A549 (cell line): ENCODE data around the gene CHML. TPM values are rescaled to one million over a fixed set of nuclear protein-coding genes. Genes with fewer than 3 reads are reported as not detected.
A peak's percentile ranks its signal among the peaks of the same experiment; 100 is the strongest.

Experiments used
- ATAC-seq, 2 experiments: fragments of 200-7000 bp in 1 of 2; fragments of >200 bp in 1 of 2; cut with Nextera tagmentation in 1 of 2; cut with Tn5 transposase in 1 of 2; 3 replicates each; pipeline versions ENCODE4 v1.8.0 to v1.9.1; 2018 to 2020; ENCODE audit warnings: mild to moderate bottlenecking in 1 of 2, moderate library complexity in 1 of 2
- CTCF ChIA-PET: fragments of 300-600 bp; sonication (Branson Sonifier 250); formaldehyde crosslinking; extraction: SDS; loops from one replicate; lab custom pipeline; 2021; ENCODE audit warnings: antibody characterized with exemption, inconsistent platforms; lab: Yijun Ruan, JAX
- POLR2A ChIA-PET: fragments of 350-600 bp; formaldehyde crosslinking; extraction: SDS; loops from one replicate; lab custom pipeline; 2021; ENCODE audit warnings: antibody characterized with exemption, inconsistent platforms; lab: Yijun Ruan, JAX
- DNase-seq, 2 experiments: peaks; one replicate each; pipeline versions ENCODE4 v3.0.0 to v3.0.0-alpha.2; 2011 to 2016; ENCODE audit warnings: low read depth in 1 of 2, low spot score in 1 of 2
- FAIRE-seq: peaks from 2 replicates; lab custom pipeline; 2011; peaks lifted over from hg19 to GRCh38; lab: Jason Lieb, UNC
- H3K27ac ChIP-seq, 2 experiments: fragments of >200 bp; sonication (Bioruptor Twin); formaldehyde crosslinking; 3 replicates each; pipeline ENCODE4 v1.5.1; 2016 to 2017
- H3K4me1 ChIP-seq: fragments of >200 bp; sonication (Bioruptor Twin); formaldehyde crosslinking; 3 replicates; pipeline ENCODE4 v1.6.1; 2016
- H3K4me2 ChIP-seq: fragments of >200 bp; sonication (Bioruptor Twin); formaldehyde crosslinking; 3 replicates; pipeline ENCODE4 v1.6.1; 2016
- H3K4me3 ChIP-seq: fragments of >200 bp; sonication (Bioruptor Twin); formaldehyde crosslinking; 3 replicates; pipeline ENCODE4 v1.5.1; 2016
- H3K9me3 ChIP-seq: fragments of >200 bp; sonication (Bioruptor Twin); formaldehyde crosslinking; 3 replicates; pipeline ENCODE4 v1.6.1; 2016
- BCL3 ChIP-seq: fragments of >200 bp; sonication (Bioruptor Twin); formaldehyde crosslinking; IDR thresholded peaks from 3 replicates; pipeline ENCODE4 v1.6.1; 2016
- CHD2 ChIP-seq: fragments of 150-350 bp; IDR thresholded peaks from 2 replicates; pipeline ENCODE4 v1.6.1; 2014; ENCODE audit warnings: low read length; ENCODE audit not compliant: partially characterized antibody
- EHF ChIP-seq: fragments of 250-450 bp; sonication (Bioruptor Pico); IDR thresholded peaks from 2 replicates; pipeline ENCODE4 v1.5.0; 2020; ENCODE audit warnings: mild to moderate bottlenecking
- EHMT2 ChIP-seq: fragments of 200-600 bp; sonication (generic); IDR thresholded peaks from 2 replicates; pipeline ENCODE4 v1.6.1; 2016; ENCODE audit warnings: antibody characterized with exemption, low read depth, mild to moderate bottlenecking, moderate library complexity
- ELK1 ChIP-seq: fragments of 150-350 bp; IDR thresholded peaks from 2 replicates; pipeline ENCODE4 v1.6.1; 2014; ENCODE audit warnings: low read depth, mild to moderate bottlenecking, low read length
- FOSB ChIP-seq: fragments of 250-450 bp; sonication (Bioruptor Pico); IDR thresholded peaks from 2 replicates; pipeline ENCODE4 v1.5.0; 2020; ENCODE audit warnings: mild to moderate bottlenecking, moderate library complexity
- FOXS1 ChIP-seq: fragments of 250-450 bp; sonication (Bioruptor Pico); IDR thresholded peaks from 2 replicates; pipeline ENCODE4 v1.5.0; 2020; ENCODE audit warnings: mild to moderate bottlenecking, moderate library complexity
- GATA3 ChIP-seq: IDR thresholded peaks from 2 replicates; pipeline ENCODE4 v1.6.1; 2012; ENCODE audit warnings: borderline replicate concordance
- HES2 ChIP-seq: fragments of >200 bp; sonication (Bioruptor Twin); formaldehyde crosslinking; IDR thresholded peaks from 2 replicates; pipeline ENCODE4 v1.6.1; 2016
- HMGXB4 ChIP-seq: fragments of 250-450 bp; sonication (Bioruptor Pico); IDR thresholded peaks from 2 replicates; pipeline ENCODE4 v1.5.0; 2021; ENCODE audit warnings: mild to moderate bottlenecking, moderate library complexity, borderline replicate concordance
- HOXA7 ChIP-seq: fragments of 250-450 bp; sonication (Bioruptor Pico); IDR thresholded peaks from 2 replicates; pipeline ENCODE4 v1.5.0; 2020; ENCODE audit warnings: mild to moderate bottlenecking, moderate library complexity
- HOXB13 ChIP-seq: fragments of 250-450 bp; sonication (Bioruptor Pico); IDR thresholded peaks from 2 replicates; pipeline ENCODE4 v1.5.0; 2020; ENCODE audit warnings: low read depth, mild to moderate bottlenecking, moderate library complexity
- HOXB5 ChIP-seq: fragments of 250-450 bp; sonication (Bioruptor Pico); IDR thresholded peaks from 2 replicates; pipeline ENCODE4 v1.5.0; 2020; ENCODE audit warnings: mild to moderate bottlenecking, moderate library complexity
- JUN ChIP-seq, 2 experiments: fragments of >200 bp; sonication (Bioruptor Twin); formaldehyde crosslinking; IDR thresholded peaks; 2 replicates in 1 of 2; 3 replicates in 1 of 2; pipeline ENCODE4 v1.6.1; 2016 to 2017
- JUNB ChIP-seq: fragments of >200 bp; sonication (Bioruptor Twin); formaldehyde crosslinking; IDR thresholded peaks from 2 replicates; pipeline ENCODE4 v1.6.1; 2016
- MYC ChIP-seq: IDR thresholded peaks from 2 replicates; pipeline ENCODE4 v1.6.1; 2012; ENCODE audit warnings: mild to moderate bottlenecking, inconsistent platforms, low read length, improper control_type of control experiment, borderline replicate concordance
- PBX3 ChIP-seq: IDR thresholded peaks from 2 replicates; pipeline ENCODE4 v1.6.1; 2012
- PHF8 ChIP-seq: fragments of 200-600 bp; sonication (generic); IDR thresholded peaks from 2 replicates; pipeline ENCODE4 v1.6.1; 2016; ENCODE audit warnings: low read depth, mild to moderate bottlenecking, antibody characterized with exemption, moderate library complexity, borderline replicate concordance
- POLR2A ChIP-seq: IDR thresholded peaks from 2 replicates; pipeline ENCODE4 v1.6.1; 2012; ENCODE audit warnings: mild to moderate bottlenecking, low read length
- SMC3 ChIP-seq: fragments of >200 bp; sonication (Bioruptor Twin); formaldehyde crosslinking; IDR thresholded peaks from 3 replicates; pipeline ENCODE4 v1.6.1; 2018; ENCODE audit warnings: inconsistent platforms
- TFCP2L1 ChIP-seq: fragments of 250-450 bp; sonication (Bioruptor Pico); IDR thresholded peaks from 2 replicates; pipeline ENCODE4 v1.5.0; 2021; ENCODE audit warnings: mild to moderate bottlenecking
- TP53 ChIP-seq: fragments of 250-450 bp; sonication (Bioruptor Pico); IDR thresholded peaks from 2 replicates; pipeline ENCODE4 v1.5.0; 2021; ENCODE audit warnings: mild to moderate bottlenecking, moderate library complexity
- ZNF302 ChIP-seq: fragments of 250-450 bp; sonication (Bioruptor Pico); IDR thresholded peaks from 2 replicates; pipeline ENCODE4 v1.9.0; 2021; ENCODE audit warnings: inconsistent platforms, mild to moderate bottlenecking, moderate library complexity
- WGBS: methylation state at CpG from one replicate; pipeline ENCODE4 v1.1.6; 2017; ENCODE audit errors: missing lambda C conversion rate; 5-methylcytosine and 5-hydroxymethylcytosine counted together
- polyA minus RNA-seq: library from RNA; depleted of rRNA, polyadenylated mRNA; stranded (reverse); fragments of >200 nt; gene quantifications from 2 replicates; pipeline ENCODE4 v1.2.3, GENCODE V29; 2011; rRNA and poly(A)+ RNA removed
- polyA plus RNA-seq, 4 experiments: library from polyadenylated mRNA; depleted of rRNA in 3 of 4; stranded (reverse); fragments of >200 nt; fragmentation: RNase III in 1 of 4; extraction: RNeasy Plus Mini Kit Qiagen cat#74134 plus additional on column Dnase treatment in 1 of 4; gene quantifications; 2 replicates in 3 of 4; 3 replicates in 1 of 4; pipeline ENCODE4 v1.2.3, GENCODE V29; 2011 to 2017
- TF ChIP-seq, protein P1 (sequence below): IDR thresholded peaks from 2 replicates; pipeline ENCODE4 v1.6.1; 2012; ENCODE audit warnings: low read depth, borderline replicate concordance
- TF ChIP-seq, protein P2 (sequence below): fragments of 250-450 bp; sonication (Bioruptor Pico); IDR thresholded peaks from 2 replicates; pipeline ENCODE4 v1.5.0; 2020; ENCODE audit warnings: low read depth, mild to moderate bottlenecking, moderate library complexity
- TF ChIP-seq, protein P3 (sequence below): IDR thresholded peaks from 2 replicates; pipeline ENCODE4 v1.6.1; 2012

The CHML gene, protein sequence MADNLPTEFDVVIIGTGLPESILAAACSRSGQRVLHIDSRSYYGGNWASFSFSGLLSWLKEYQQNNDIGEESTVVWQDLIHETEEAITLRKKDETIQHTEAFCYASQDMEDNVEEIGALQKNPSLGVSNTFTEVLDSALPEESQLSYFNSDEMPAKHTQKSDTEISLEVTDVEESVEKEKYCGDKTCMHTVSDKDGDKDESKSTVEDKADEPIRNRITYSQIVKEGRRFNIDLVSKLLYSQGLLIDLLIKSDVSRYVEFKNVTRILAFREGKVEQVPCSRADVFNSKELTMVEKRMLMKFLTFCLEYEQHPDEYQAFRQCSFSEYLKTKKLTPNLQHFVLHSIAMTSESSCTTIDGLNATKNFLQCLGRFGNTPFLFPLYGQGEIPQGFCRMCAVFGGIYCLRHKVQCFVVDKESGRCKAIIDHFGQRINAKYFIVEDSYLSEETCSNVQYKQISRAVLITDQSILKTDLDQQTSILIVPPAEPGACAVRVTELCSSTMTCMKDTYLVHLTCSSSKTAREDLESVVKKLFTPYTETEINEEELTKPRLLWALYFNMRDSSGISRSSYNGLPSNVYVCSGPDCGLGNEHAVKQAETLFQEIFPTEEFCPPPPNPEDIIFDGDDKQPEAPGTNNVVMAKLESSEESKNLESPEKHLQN
- polyA plus RNA-seq (2011; rRNA removed) (12.5 and 15.2 TPM in 2 replicates), polyA plus RNA-seq (2017; fragmentation: RNase III; extraction: RNeasy Plus Mini Kit Qiagen cat#74134 plus additional on column Dnase treatment) (8.8 to 12.6 TPM (median 10.2 TPM) in 3 replicates), polyA minus RNA-seq (33.7 and 40.7 TPM in 2 replicates)
- 4.0 and 6.5 TPM in 2 replicates for polyA plus RNA-seq (2012; cell fraction: cytosol; rRNA removed)
- polyA plus RNA-seq (2012; cell fraction: nucleus; rRNA removed), result 6.5 and 7.5 TPM in 2 replicates

DNA sequence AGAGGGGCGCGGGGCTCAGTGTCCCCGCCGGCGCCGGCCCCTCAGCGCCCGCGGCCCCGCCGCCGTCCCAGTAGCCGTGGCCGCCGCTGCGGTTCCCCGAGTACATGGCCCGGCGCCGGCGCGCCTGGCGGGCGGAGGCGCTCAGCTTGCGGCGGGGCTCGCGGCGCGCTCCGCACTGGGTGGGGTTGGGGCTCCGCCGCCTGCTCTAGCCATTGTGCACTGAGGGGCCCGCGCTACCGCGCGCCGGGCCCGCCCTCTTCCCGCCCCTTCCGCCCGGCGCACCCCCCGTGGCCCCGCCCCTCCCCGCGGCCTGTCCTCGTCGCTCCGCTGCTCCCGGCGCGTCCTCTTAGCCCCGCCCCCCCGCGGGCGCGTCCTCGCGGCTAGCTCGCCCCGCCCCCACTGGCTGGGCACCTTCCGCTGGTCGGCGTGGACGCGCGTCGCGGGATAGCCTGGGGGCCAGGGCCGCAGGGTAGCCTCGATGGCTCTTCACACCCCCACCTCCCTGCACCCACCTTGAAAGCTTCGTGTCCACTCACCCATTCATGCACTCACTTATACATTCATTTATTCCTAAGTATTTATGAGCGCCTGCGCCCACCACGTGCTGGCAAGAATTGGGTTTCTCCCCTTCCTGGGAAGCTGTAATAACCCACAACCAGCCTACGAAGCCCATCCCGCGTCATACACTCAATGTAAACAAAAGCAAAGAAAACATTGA lies at the start of gene CHML, which contains the start of gene OPN3:
Gene CHML, minus strand, starts transcription at position 221 of the 718 bp plus-strand sequence. CDS start 4,603 bp downstream, outside the sequence.
Gene OPN3, minus strand, starts transcription at position 221 of the 718 bp plus-strand sequence. Its CDS starts 115 bp downstream, at position 106.
- Histone ChIP-seq H3K4me3 (peak within 1 kb of the TSS; percentile 74), H3K4me2 (peak within 1 kb of the TSS; percentile 88), H3K4me1 (peaks cover 41% of the 10 kb centered on the region), H3K27ac (peak within 1 kb of the TSS; percentile 89 to 98), H3K9me3 (no peaks in the 10 kb centered on the region; the same call in 1 of the 3 replicates)
- FAIRE-seq, result no peak
- WGBS, result 18% methylated on average over 11 of the region's 81 CpGs
- ChIA-PET CTCF (interaction anchor here (1.1 to 2.3 kb wide), 4 partner anchors 11 to 35 kb away, joined by 3 to 11 read pairs (median 9); no protein-coding TSS in a partner anchor), POLR2A (interaction anchor here (0.6 to 1.8 kb wide), 13 partner anchors 11 to 927 kb away, joined by 3 to 9 read pairs (median 3); partner anchors contain the start of genes FH and WDR64)
- peak; percentile 78 to 87 for ATAC-seq
- TF ChIP-seq BCL3 (peak; percentile 95; the same call in 2 of the 3 replicates), PBX3 (0 out of 2 replicates have a peak, but pooled peaks have one; percentile 29), CHD2 (no peak), GATA3 (no peak), JUNB (no peak), TP53 (CRISPR knock-in tag) (peak; percentile 65; the same call in 1 of the 2 replicates), EHMT2 (no peak), ELK1 (no peak), TFCP2L1 (peak; percentile 70; the same call in 1 of the 2 replicates), HMGXB4 (CRISPR knock-in tag) (no peak), SMC3 (peak; percentile 15; the same call in 1 of the 3 replicates), HES2 (no peak), EHF (CRISPR knock-in tag) (peak; percentile 89), FOSB (CRISPR knock-in tag) (0 out of 2 replicates have a peak, but pooled peaks have one; percentile 20), HOXB5 (peak; percentile 83), PHF8 (no peak), MYC (no peak), HOXA7 (CRISPR knock-in tag) (peak; percentile 79; the same call in 1 of the 2 replicates), FOXS1 (peak; percentile 76; the same call in 1 of the 2 replicates), ZNF302 (CRISPR knock-in tag) (peak; percentile 88; the same call in 1 of the 2 replicates), POLR2A (peak; percentile 87), HOXB13 (CRISPR knock-in tag) (peak; percentile 80), JUN (IDR thresholded peaks at IDR 0.05) (peak; percentile 77 to 95; a peak in 4 of 5 replicates)
- TF ChIP-seq, protein P1, sequence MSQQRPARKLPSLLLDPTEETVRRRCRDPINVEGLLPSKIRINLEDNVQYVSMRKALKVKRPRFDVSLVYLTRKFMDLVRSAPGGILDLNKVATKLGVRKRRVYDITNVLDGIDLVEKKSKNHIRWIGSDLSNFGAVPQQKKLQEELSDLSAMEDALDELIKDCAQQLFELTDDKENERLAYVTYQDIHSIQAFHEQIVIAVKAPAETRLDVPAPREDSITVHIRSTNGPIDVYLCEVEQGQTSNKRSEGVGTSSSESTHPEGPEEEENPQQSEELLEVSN, result peak; percentile 61
- TF ChIP-seq, protein P2, sequence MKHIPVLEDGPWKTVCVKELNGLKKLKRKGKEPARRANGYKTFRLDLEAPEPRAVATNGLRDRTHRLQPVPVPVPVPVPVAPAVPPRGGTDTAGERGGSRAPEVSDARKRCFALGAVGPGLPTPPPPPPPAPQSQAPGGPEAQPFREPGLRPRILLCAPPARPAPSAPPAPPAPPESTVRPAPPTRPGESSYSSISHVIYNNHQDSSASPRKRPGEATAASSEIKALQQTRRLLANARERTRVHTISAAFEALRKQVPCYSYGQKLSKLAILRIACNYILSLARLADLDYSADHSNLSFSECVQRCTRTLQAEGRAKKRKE, result peak; percentile 91
- TF ChIP-seq, protein P3, sequence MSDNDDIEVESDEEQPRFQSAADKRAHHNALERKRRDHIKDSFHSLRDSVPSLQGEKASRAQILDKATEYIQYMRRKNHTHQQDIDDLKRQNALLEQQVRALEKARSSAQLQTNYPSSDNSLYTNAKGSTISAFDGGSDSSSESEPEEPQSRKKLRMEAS, result peak; percentile 90
- peak; percentile 82 to 92 for DNase-seq
